ENCODE data around the gene AP1G2. TPM values are rescaled to one million over a fixed set of nuclear protein-coding genes. Genes with fewer than 3 reads are reported as not detected.

The AP1G2 gene
- total and polyA plus RNA-seq, 2 of the 13 experiments (the other 11 are each of a cell fraction or from before 2014, with no cell fraction given) = 96.9 to 611 TPM

DNA sequence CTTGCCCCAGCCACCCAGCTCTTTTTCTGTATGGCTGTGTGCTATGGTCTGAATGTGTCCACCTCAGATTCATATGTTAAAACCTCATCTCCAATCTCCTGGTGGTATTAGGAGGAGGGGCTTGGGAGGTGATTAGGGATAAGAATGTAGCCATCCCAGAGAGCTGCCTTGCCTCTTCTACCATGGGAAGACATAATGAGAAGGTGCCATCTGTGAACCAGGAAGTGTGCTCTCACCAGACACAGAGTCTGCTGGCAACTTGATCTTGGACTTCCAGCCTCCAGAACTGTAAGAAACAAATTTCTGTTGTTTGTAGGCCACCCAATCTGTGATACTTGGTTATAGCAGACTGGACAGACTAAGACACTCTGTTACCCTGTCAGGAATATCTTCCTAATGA is 33.8 kb upstream of the AP1G2 start:
- H2AFZ ChIP-seq (ENCODE audit: low read length) = no peak overlapping the region
- in situ Hi-C loops (cut with HindIII; ENCODE audit: extremely low pct_ligation_motif_present, low pct_unique_long_range_greater_than_20kb) (no loop called here), intact Hi-C loops (cut with micrococcal nuclease; ENCODE audit: unreplicated experiment) (no loop called here)
- H3K4me3 ChIP-seq (replicated peaks in 1 of 3; ENCODE audit: insufficient read depth in 1 of 3, low read depth in 2 of 3, low read length in 3 of 3) = no peak overlapping the region
- H3K4me1 ChIP-seq (ENCODE audit: insufficient read depth, low read length) = peaks cover 60% of the 10 kb centered on the region
- H3K9me3 ChIP-seq (ENCODE audit: low read length) = peaks cover 8% of the 10 kb centered on the region; the same call in 1 of the 2 replicates
- ATAC-seq = no peak
- H3K4me2 ChIP-seq (ENCODE audit: low read depth, low read length) = peak overlapping the region; percentile 51
- H3K79me2 ChIP-seq (ENCODE audit: insufficient read depth, low read length) = no peaks in the 10 kb centered on the region
- H4K20me1 ChIP-seq (ENCODE audit: insufficient read depth, low read length) = no peaks in the 10 kb centered on the region
- ChIA-PET CTCF (ENCODE audit: low intra/inter-chr PET ratio, low total read pairs) (no interaction called here), POLR2A (interaction anchor here (0.7 to 10.5 kb wide), 10 partner anchors 10 to 97 kb away, joined by 3 to 267 read pairs (median 10); partner anchors contain the start of gene DHRS2)
- peak overlapping the region; percentile 61 for H3K27ac ChIP-seq (ENCODE audit: extremely low read length, insufficient read depth, low read length)
- TSS peak; percentile 40 for BruUV-seq (replicated peaks)
- H3K27me3 ChIP-seq (ENCODE audit: control insufficient read depth in 1 of 2, insufficient read depth in 2 of 2, low read length in 2 of 2) = no peaks in the 10 kb centered on the region
- H3K9ac ChIP-seq (ENCODE audit: insufficient read depth, low read depth, low read length) = peak overlapping the region; percentile 49
- no peak for FAIRE-seq
- no peaks in the 10 kb centered on the region for H3K36me3 ChIP-seq (replicated peaks in 1 of 2; ENCODE audit: control insufficient read depth in 1 of 2, insufficient read depth in 2 of 2, low read length in 2 of 2)
- no peak for DNase-seq (ENCODE audit: low spot score)
- TF ChIP-seq MIXL1 (CRISPR knock-in tag; IDR thresholded peaks at IDR 0.05) = no peak
- TF ChIP-seq CENPX (CRISPR knock-in tag; IDR thresholded peaks at IDR 0.05) = no peak
- TF ChIP-seq ZNF446 (CRISPR knock-in tag; IDR thresholded peaks at IDR 0.05) = no peak
- TF ChIP-seq, protein P1, sequence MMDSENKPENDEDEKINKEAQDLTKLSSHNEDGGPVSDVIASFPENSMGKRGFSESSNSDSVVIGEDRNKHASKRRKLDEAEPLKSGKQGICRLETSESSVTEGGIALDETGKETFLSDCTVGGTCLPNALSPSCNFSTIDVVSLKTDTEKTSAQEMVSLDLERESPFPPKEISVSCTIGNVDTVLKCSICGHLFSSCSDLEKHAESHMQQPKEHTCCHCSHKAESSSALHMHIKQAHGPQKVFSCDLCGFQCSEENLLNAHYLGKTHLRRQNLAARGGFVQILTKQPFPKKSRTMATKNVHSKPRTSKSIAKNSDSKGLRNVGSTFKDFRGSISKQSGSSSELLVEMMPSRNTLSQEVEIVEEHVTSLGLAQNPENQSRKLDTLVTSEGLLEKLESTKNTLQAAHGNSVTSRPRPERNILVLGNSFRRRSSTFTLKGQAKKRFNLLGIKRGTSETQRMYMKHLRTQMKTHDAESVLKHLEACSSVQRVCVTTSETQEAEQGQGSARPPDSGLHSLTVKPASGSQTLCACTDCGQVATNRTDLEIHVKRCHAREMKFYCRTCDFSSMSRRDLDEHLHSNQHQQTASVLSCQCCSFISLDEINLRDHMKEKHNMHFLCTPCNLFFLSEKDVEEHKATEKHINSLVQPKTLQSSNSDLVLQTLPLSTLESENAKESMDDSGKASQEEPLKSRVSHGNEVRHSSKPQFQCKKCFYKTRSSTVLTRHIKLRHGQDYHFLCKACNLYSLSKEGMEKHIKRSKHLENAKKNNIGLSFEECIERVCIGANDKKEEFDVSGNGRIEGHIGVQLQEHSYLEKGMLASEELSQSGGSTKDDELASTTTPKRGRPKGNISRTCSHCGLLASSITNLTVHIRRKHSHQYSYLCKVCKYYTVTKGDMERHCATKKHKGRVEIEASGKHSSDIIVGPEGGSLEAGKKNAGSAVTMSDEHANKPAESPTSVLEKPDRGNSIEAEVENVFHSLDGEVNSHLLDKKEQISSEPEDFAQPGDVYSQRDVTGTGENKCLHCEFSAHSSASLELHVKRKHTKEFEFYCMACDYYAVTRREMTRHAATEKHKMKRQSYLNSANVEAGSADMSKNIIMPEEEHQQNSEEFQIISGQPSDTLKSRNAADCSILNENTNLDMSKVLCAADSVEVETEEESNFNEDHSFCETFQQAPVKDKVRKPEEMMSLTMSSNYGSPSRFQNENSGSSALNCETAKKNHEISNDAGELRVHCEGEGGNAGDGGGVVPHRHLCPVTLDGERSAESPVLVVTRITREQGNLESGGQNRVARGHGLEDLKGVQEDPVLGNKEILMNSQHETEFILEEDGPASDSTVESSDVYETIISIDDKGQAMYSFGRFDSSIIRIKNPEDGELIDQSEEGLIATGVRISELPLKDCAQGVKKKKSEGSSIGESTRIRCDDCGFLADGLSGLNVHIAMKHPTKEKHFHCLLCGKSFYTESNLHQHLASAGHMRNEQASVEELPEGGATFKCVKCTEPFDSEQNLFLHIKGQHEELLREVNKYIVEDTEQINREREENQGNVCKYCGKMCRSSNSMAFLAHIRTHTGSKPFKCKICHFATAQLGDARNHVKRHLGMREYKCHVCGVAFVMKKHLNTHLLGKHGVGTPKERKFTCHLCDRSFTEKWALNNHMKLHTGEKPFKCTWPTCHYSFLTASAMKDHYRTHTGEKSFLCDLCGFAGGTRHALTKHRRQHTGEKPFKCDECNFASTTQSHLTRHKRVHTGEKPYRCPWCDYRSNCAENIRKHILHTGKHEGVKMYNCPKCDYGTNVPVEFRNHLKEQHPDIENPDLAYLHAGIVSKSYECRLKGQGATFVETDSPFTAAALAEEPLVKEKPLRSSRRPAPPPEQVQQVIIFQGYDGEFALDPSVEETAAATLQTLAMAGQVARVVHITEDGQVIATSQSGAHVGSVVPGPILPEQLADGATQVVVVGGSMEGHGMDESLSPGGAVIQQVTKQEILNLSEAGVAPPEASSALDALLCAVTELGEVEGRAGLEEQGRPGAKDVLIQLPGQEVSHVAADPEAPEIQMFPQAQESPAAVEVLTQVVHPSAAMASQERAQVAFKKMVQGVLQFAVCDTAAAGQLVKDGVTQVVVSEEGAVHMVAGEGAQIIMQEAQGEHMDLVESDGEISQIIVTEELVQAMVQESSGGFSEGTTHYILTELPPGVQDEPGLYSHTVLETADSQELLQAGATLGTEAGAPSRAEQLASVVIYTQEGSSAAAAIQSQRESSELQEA (CRISPR knock-in tag; IDR thresholded peaks at IDR 0.05; ENCODE audit: not compliant biosample characterization) = no peak
- TF ChIP-seq, protein P2, sequence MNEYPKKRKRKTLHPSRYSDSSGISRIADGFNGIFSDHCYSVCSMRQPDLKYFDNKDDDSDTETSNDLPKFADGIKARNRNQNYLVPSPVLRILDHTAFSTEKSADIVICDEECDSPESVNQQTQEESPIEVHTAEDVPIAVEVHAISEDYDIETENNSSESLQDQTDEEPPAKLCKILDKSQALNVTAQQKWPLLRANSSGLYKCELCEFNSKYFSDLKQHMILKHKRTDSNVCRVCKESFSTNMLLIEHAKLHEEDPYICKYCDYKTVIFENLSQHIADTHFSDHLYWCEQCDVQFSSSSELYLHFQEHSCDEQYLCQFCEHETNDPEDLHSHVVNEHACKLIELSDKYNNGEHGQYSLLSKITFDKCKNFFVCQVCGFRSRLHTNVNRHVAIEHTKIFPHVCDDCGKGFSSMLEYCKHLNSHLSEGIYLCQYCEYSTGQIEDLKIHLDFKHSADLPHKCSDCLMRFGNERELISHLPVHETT (CRISPR knock-in tag; conservative IDR thresholded peaks at IDR 0.05) = no peak
- TF ChIP-seq ZNF160 (CRISPR knock-in tag; IDR thresholded peaks at IDR 0.05) = no peak
- no peak for TF ChIP-seq DPF2 (CRISPR knock-in tag; IDR thresholded peaks at IDR 0.05; ENCODE audit: borderline replicate concordance, low read depth)
- TF ChIP-seq, protein P3, sequence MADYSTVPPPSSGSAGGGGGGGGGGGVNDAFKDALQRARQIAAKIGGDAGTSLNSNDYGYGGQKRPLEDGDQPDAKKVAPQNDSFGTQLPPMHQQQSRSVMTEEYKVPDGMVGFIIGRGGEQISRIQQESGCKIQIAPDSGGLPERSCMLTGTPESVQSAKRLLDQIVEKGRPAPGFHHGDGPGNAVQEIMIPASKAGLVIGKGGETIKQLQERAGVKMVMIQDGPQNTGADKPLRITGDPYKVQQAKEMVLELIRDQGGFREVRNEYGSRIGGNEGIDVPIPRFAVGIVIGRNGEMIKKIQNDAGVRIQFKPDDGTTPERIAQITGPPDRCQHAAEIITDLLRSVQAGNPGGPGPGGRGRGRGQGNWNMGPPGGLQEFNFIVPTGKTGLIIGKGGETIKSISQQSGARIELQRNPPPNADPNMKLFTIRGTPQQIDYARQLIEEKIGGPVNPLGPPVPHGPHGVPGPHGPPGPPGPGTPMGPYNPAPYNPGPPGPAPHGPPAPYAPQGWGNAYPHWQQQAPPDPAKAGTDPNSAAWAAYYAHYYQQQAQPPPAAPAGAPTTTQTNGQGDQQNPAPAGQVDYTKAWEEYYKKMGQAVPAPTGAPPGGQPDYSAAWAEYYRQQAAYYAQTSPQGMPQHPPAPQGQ (CRISPR knock-in tag; IDR thresholded peaks at IDR 0.05; ENCODE audit: borderline replicate concordance) = no peak
- TF ChIP-seq, protein P4, sequence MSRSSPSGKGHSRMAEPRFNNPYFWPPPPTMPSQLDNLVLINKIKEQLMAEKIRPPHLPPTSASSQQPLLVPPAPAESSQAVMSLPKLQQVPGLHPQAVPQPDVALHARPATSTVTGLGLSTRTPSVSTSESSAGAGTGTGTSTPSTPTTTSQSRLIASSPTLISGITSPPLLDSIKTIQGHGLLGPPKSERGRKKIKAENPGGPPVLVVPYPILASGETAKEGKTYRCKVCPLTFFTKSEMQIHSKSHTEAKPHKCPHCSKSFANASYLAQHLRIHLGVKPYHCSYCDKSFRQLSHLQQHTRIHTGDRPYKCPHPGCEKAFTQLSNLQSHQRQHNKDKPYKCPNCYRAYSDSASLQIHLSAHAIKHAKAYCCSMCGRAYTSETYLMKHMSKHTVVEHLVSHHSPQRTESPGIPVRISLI (CRISPR knock-in tag; IDR thresholded peaks at IDR 0.05; ENCODE audit: borderline replicate concordance) = no peak
- TF ChIP-seq ZBTB20 (CRISPR knock-in tag; IDR thresholded peaks at IDR 0.05; ENCODE audit: borderline replicate concordance, low read depth) = peak; percentile 63; the same call in 1 of the 2 replicates
- TF ChIP-seq ZNF674 (CRISPR knock-in tag; IDR thresholded peaks at IDR 0.05; ENCODE audit: low read depth) = no peak
- no peak for TF ChIP-seq SATB2 (CRISPR knock-in tag; IDR thresholded peaks at IDR 0.05)
